ENCODE results near the gene HTATSF1. TPM values are rescaled to one million over a fixed set of nuclear protein-coding genes. Genes with fewer than 3 reads are reported as not detected.

Gene HTATSF1
- total RNA-seq, 1 donor from 2014 or later, result 9.9 TPM

Other genes with a start within 250 kb of the HTATSF1 start
- 2.8 TPM for gene MAP7D3, start 246.2 kb upstream of the HTATSF1 start, total RNA-seq
- gene ADGRG4, start 196.6 kb upstream of the HTATSF1 start, total RNA-seq, result 0.13 TPM
- gene BRS3, start 9.6 kb upstream of the HTATSF1 start, total RNA-seq, result not detected
- not detected for gene VGLL1, start 34.6 kb downstream of the HTATSF1 start, total RNA-seq
- 0.15 TPM for gene CD40LG, start 150.6 kb downstream of the HTATSF1 start, total RNA-seq